GM12892 (cell line): ENCODE data around the gene ABCA7.

Experiments used
- POLR2A ChIP-seq: IDR thresholded peaks from 2 replicates; pipeline ENCODE4 v1.6.1; 2011; ENCODE audit warnings: low read depth, low read length, control low read depth
- POLR2AphosphoS5 ChIP-seq: IDR thresholded peaks from 2 replicates; pipeline ENCODE4 v1.6.1; 2011; ENCODE audit warnings: low read depth, low read length, control low read depth

GRCh38 chr19:993361-993830 lies 46.5 kb upstream of the ABCA7 start:
- TF ChIP-seq POLR2AphosphoS5 (no peak), POLR2A (no peak)
